Heart left ventricle (tissue), 13 donors: ENCODE measurements around the gene LMAN1.

Experiments used
- CTCF ChIP-seq, 12 donors: fragments of 200-600 bp; sonication (generic) in 4 of 12; IDR thresholded peaks; one replicate each; pipeline versions ENCODE4 v1.5.0 to v1.8.0; 2018 to 2022; ENCODE audit warnings: antibody characterized with exemption in 12 of 12, mild to moderate bottlenecking in 5 of 12
- POLR2A ChIP-seq, 2 donors: fragments of 450-650 bp; IDR thresholded peaks; one replicate each; pipeline ENCODE4 v1.6.1; 2017; ENCODE audit warnings: antibody characterized with exemption in 2 of 2, mild to moderate bottlenecking in 2 of 2, moderate library complexity in 2 of 2
- donor health status: ischemic (EF 13 %, LVEDD 7.1; RV severe dilation, severe dysfunction).
- donor health status: DM: no; HTN: yes; CAD: no.
- donor health status: DM: no; HTN: no; CAD: no.
- donor health status: ischemic (EF 25% LVEDD 6.9; RV normal size, moderate dysfunction).
- donor health status: ischemic (EF 25% LVEDD 5.7; RV mildly dilated, moderate dysfunction).
- donor health status: ischemic (EF 35%, LVEDD 5.7; RV mildly dilated, moderate dysfunction).
- donor health status: nonischemic (EF 11% LVEDD 7.7; RV severe dilation, severe dysfunction).
- donor health status: DM: yes; HTN: yes; CAD: no.
- donor health status: PGD.
- donor health status: ischemic (EF 29% LVEDD 5.4; RV normal size, mild dysfunction).
- donor health status: nonischemic (EF 23%, LVEDD 6.1; RV moderate dilation, normal function).

GRCh38 chr18:59301929-59302328 lies 57.1 kb downstream of the LMAN1 start:
- TF ChIP-seq CTCF (IDR thresholded peaks at IDR 0.05) (no peak), POLR2A (IDR thresholded peaks at IDR 0.05) (no peak)
